B cell (primary cell): Measurements from ENCODE around the gene KIF4B. TPM values are rescaled to one million over a fixed set of nuclear protein-coding genes. Genes with fewer than 3 reads are reported as not detected.
"Not testable (repeated sequence)": the region's sequence is repeated elsewhere in the genome, so short reads cannot be mapped to it uniquely, and the experiment has no call there.

Source experiments
- ATAC-seq: fragments of 200-7000 bp; cut with Tn5 transposase; one replicate; pipeline ENCODE4 v1.10.0; 2021; ENCODE audit warnings: low read depth, mild to moderate bottlenecking, moderate number of reproducible peaks, moderate library complexity
- CTCF ChIA-PET: fragments of 350-600 bp; sonication (Branson Sonifier 250); formaldehyde crosslinking; loops from one replicate; lab custom pipeline; 2021; ENCODE audit warnings: antibody characterized with exemption, inconsistent platforms; lab: Charles Lee
- POLR2A ChIA-PET: fragments of 350-600 bp; sonication (Branson Sonifier 250); formaldehyde crosslinking; loops from one replicate; lab custom pipeline; 2021; ENCODE audit warnings: antibody characterized with exemption; lab: Charles Lee
- DNase-seq: peaks from one replicate; pipeline ENCODE4 v3.0.0; 2013
- H2AFZ ChIP-seq: 2 replicates; pipeline ENCODE4 v1.6.1; 2012; ENCODE audit warnings: mild to moderate bottlenecking, low read depth, low read length; ENCODE audit not compliant: insufficient read depth, poor library complexity, severe bottlenecking
- H3K27ac ChIP-seq, 2 donors: 1 replicate in 1 of 2; 2 replicates in 1 of 2; pipeline ENCODE4 v1.5.1; 2012 to 2013; ENCODE audit warnings: low read length in 2 of 2, mild to moderate bottlenecking in 2 of 2, moderate library complexity in 1 of 2
- H3K27me3 ChIP-seq, 4 experiments: fragments of 200-600 bp in 1 of 4; sonication (generic) in 1 of 4; replicated peaks in 1 of 4; 1 replicate in 2 of 4; 2 replicates in 2 of 4; pipeline versions ENCODE4 v1.6.1 to v1.7.0; 2013 to 2016; ENCODE audit warnings: low read length in 3 of 4, mild to moderate bottlenecking in 2 of 4, mixed read lengths in 1 of 4, moderate library complexity in 1 of 4; ENCODE audit not compliant: insufficient read depth in 4 of 4, control insufficient read depth in 3 of 4; ENCODE audit errors: control extremely low read depth in 1 of 4
- H3K36me3 ChIP-seq, 2 experiments: replicated peaks in 1 of 2; 1 replicate in 1 of 2; 2 replicates in 1 of 2; pipeline versions ENCODE4 v1.6.1 to v1.7.1; 2013; ENCODE audit warnings: low read length in 1 of 2; ENCODE audit not compliant: insufficient read depth in 2 of 2, control insufficient read depth in 1 of 2; ENCODE audit errors: control extremely low read depth in 1 of 2, extremely low read depth in 1 of 2
- H3K4me1 ChIP-seq, 2 donors: fragments of 200-600 bp in 1 of 2; sonication (generic) in 1 of 2; 1 replicate in 1 of 2; 2 replicates in 1 of 2; pipeline versions ENCODE4 v1.5.1 to v1.6.1; 2013 to 2017; ENCODE audit warnings: low read length in 2 of 2; ENCODE audit not compliant: control insufficient read depth in 2 of 2, insufficient read depth in 2 of 2
- H3K4me2 ChIP-seq: replicated peaks from 2 replicates; pipeline ENCODE3; 2012; ENCODE audit warnings: mild to moderate bottlenecking, low read depth, low read length; ENCODE audit not compliant: poor library complexity, severe bottlenecking
- H3K4me3 ChIP-seq, 5 experiments: fragments of 200-600 bp in 1 of 5; sonication (generic) in 1 of 5; 1 replicate in 3 of 5; 2 replicates in 2 of 5; pipeline versions ENCODE4 v1.5.1 to v1.7.0; 2011 to 2016; ENCODE audit warnings: low read length in 4 of 5, mild to moderate bottlenecking in 4 of 5, low read depth in 2 of 5, control low read depth in 1 of 5, moderate library complexity in 1 of 5; ENCODE audit not compliant: insufficient read depth in 1 of 5; ENCODE audit errors: control extremely low read depth in 1 of 5, extremely low read depth in 1 of 5
- H3K79me2 ChIP-seq: fragments of 200-600 bp; sonication (generic); one replicate; pipeline ENCODE4 v1.6.0; 2016; ENCODE audit warnings: low read length; ENCODE audit not compliant: control insufficient read depth, insufficient read depth
- H3K9ac ChIP-seq: fragments of 200-600 bp; sonication (generic); 2 replicates; pipeline ENCODE4 v1.6.1; 2017; ENCODE audit warnings: mild to moderate bottlenecking, low read length, moderate library complexity
- H3K9me3 ChIP-seq, 3 donors: one replicate each; pipeline versions ENCODE4 v1.6.1 to v1.7.1; 2013; ENCODE audit warnings: low read length in 2 of 3; ENCODE audit not compliant: control insufficient read depth in 2 of 3, insufficient read depth in 1 of 3; ENCODE audit errors: control extremely low read depth in 1 of 3
- H4K20me1 ChIP-seq: 2 replicates; pipeline ENCODE4 v1.6.0; 2012; ENCODE audit warnings: mild to moderate bottlenecking, low read length; ENCODE audit not compliant: insufficient read depth, control insufficient read depth, poor library complexity, severe bottlenecking
- H3K27ac Mint-ChIP-seq: one replicate; pipeline ENCODE4 v1.8.0; 2021; ENCODE audit warnings: mixed read lengths
- H3K27me3 Mint-ChIP-seq: one replicate; pipeline ENCODE4 v1.8.0; 2021; ENCODE audit warnings: mixed read lengths
- H3K4me1 Mint-ChIP-seq: one replicate; pipeline ENCODE4 v1.8.0; 2021; ENCODE audit warnings: mixed read lengths
- H3K4me3 Mint-ChIP-seq: one replicate; pipeline ENCODE4 v1.8.0; 2021; ENCODE audit warnings: mixed read lengths
- H3K9me3 Mint-ChIP-seq: one replicate; pipeline ENCODE4 v1.8.0; 2022; ENCODE audit warnings: mixed read lengths; ENCODE audit not compliant: insufficient read depth
- CTCF ChIP-seq: fragments of 200-600 bp; IDR thresholded peaks from one replicate; pipeline ENCODE4 v1.8.0; 2022; ENCODE audit warnings: antibody characterized with exemption, mild to moderate bottlenecking
- EZH2 ChIP-seq: IDR thresholded peaks from 2 replicates; pipeline ENCODE4 v1.6.1; 2012; ENCODE audit warnings: borderline replicate concordance, low read depth, mild to moderate bottlenecking, moderate library complexity, low read length; ENCODE audit not compliant: insufficient read depth, poor library complexity, severe bottlenecking
- WGBS: methylation state at CpG from one replicate; pipeline ENCODE4 v1.1.5; 2013; ENCODE audit warnings: missing lambda C conversion rate; ENCODE audit not compliant: insufficient coverage; 5-methylcytosine and 5-hydroxymethylcytosine counted together
- intact Hi-C: fragments of 100-400 bp; cut with micrococcal nuclease; formaldehyde crosslinking; loops from one replicate; pipeline ENCODE4 v1.10.0; 2022
- polyA plus RNA-seq: library from polyadenylated mRNA; depleted of rRNA; stranded (reverse); fragments of >200 nt; gene quantifications from 2 replicates; pipeline ENCODE4 v1.2.3, GENCODE V29; 2012
- total RNA-seq, 2 donors: library from RNA; stranded (reverse); fragments of 120-200 nt in 1 of 2; gene quantifications; 1 replicate in 1 of 2; 2 replicates in 1 of 2; pipeline versions ENCODE4 v1.2.3 to v1.2.4, GENCODE V29; 2013 to 2022

KIF4B gene
- total and polyA plus RNA-seq, 2 donors (not counting 1 experiment from before 2014, with no cell fraction given), result not detected

DNA sequence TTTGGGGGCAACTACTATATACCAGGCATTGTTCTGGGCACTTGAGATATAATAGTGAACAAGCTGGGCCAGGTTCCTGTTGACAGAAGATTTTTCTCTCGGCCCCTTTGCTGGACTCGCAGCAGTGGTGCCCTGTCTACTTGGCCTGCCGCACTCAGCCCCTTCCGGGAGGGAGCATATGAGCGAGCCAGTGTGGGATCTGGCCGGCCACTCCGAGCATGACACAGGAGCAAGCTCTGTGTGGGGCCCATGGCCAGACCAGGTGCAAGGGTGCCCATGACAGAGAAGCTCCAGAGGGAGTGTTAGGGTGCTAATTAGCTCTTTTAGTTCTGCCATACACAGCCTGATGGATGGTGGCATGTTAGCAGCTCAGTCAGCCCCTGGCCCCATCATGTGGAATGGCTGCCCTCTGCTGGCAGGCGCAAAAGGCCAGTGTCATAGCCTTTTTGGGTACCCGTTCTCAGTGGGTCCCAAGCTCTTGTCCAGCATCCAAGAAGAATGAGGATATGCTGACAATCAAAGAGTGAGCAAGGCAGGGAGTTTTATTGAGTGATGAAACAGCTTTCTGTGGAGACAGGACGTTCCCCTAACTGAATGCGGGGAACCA lies 9.3 kb upstream of the KIF4B start:
- no peak overlapping the region for H3K4me3 Mint-ChIP-seq
- H3K27ac ChIP-seq, result no peak overlapping the region
- H3K9me3 Mint-ChIP-seq, result no peaks in the 10 kb centered on the region
- no peaks in the 10 kb centered on the region for H3K4me1 ChIP-seq
- H3K4me1 Mint-ChIP-seq, result no peaks in the 10 kb centered on the region
- DNase-seq (no peak), ATAC-seq (no peak)
- no peak overlapping the region for H2AFZ ChIP-seq
- H4K20me1 ChIP-seq, result no peaks in the 10 kb centered on the region
- H3K9ac ChIP-seq, result no peak overlapping the region
- H3K27me3 Mint-ChIP-seq, result peaks cover 31% of the 10 kb centered on the region
- no peak overlapping the region for H3K4me3 ChIP-seq
- H3K9me3 ChIP-seq, result peaks cover 0 to 12% (median 0%) of the 10 kb centered on the region in 3 donors
- no peak overlapping the region for H3K27ac Mint-ChIP-seq
- ChIA-PET CTCF (interaction anchor here (1.2 kb wide), 1 partner anchor 354 kb away, joined by 3 read pairs; no protein-coding TSS in a partner anchor), POLR2A (no interaction called here)
- intact Hi-C loops, result no loop called here
- peaks cover 0 to 6% (median 3%) of the 10 kb centered on the region in 4 experiments for H3K27me3 ChIP-seq
- no peak overlapping the region for H3K4me2 ChIP-seq
- TF ChIP-seq EZH2, result no peak
- no peak for TF ChIP-seq CTCF
- no peaks in the 10 kb centered on the region for H3K79me2 ChIP-seq
- no peaks in the 10 kb centered on the region for H3K36me3 ChIP-seq
- WGBS, result 86% methylated on average over 11 of the region's 11 CpGs

DNA sequence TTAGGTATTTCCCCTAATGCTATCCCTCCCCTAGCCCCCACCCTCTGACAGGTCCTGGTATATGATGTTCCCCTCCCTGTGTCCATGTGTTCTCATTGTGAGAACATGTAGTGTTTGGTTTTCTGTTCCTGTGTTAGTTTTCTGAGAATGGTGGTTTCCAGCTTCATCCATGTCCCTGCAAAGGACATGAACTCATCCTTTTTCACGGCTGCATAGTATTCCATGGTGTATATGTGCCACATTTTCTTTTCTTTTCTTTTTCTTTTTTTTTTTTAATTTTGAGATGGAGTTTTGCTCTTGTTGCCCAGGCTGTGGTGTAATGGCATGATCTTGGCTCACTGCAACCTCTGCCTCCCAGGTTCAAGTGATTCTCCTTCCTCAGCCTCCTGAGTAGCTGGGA lies 7.3 kb upstream of the KIF4B start:
- H3K4me2 ChIP-seq, H3K27me3 ChIP-seq, DNase-seq, H3K4me1 Mint-ChIP-seq, H3K27ac ChIP-seq, H4K20me1 ChIP-seq, H3K4me3 ChIP-seq, H3K4me3 Mint-ChIP-seq, H3K36me3 ChIP-seq, CTCF ChIA-PET, H2AFZ ChIP-seq, ATAC-seq, intact Hi-C loops, POLR2A ChIA-PET, H3K4me1 ChIP-seq, H3K27ac Mint-ChIP-seq, H3K9me3 Mint-ChIP-seq, H3K9ac ChIP-seq, H3K79me2 ChIP-seq: not testable (repeated sequence)
- peaks cover 0 to 12% (median 0%) of the 10 kb centered on the region in 3 donors for H3K9me3 ChIP-seq
- WGBS, result no CpG with 5 or more reads among the region's 1 CpG
- H3K27me3 Mint-ChIP-seq, result peaks cover 24% of the 10 kb centered on the region
